ENCODE results near the gene B3GNT2. TPM values are rescaled to one million over a fixed set of nuclear protein-coding genes. Genes with fewer than 3 reads are reported as not detected.

B3GNT2 gene
- total and polyA plus RNA-seq, 9 of the 15 experiments (the other 6 are each of a cell fraction or from before 2014, with no cell fraction given): 6.0 to 38.9 (median 25.0) TPM

GRCh38 chr2:62234755-62235655, 39.1 kb downstream of the B3GNT2 start (continued):
- no peak for TF ChIP-seq HBP1 (CRISPR knock-in tag; IDR thresholded peaks at IDR 0.05)
- no peak for TF ChIP-seq HOMEZ (CRISPR knock-in tag; IDR thresholded peaks at IDR 0.05)
- TF ChIP-seq ZNF507 (tag; conservative IDR thresholded peaks at IDR 0.05): no peak
- no peak for TF ChIP-seq SAFB2 (IDR thresholded peaks at IDR 0.05; ENCODE audit: borderline replicate concordance, low read depth, low read length, severe bottlenecking)
- no peak for TF ChIP-seq USF2 (CRISPR knock-in tag; IDR thresholded peaks at IDR 0.05)
- no peak for TF ChIP-seq ZNF639 (CRISPR knock-in tag; conservative IDR thresholded peaks at IDR 0.05 in 1 of 2, IDR thresholded peaks at IDR 0.05 in 1 of 2)
- TF ChIP-seq MAX (CRISPR knock-in tag; IDR thresholded peaks at IDR 0.05): no peak
- TF ChIP-seq CTCF (IDR thresholded peaks at IDR 0.05 in 2 of 3, conservative IDR thresholded peaks at IDR 0.05 in 1 of 3; ENCODE audit: insufficient read depth in 2 of 3, low read depth in 1 of 3, low read length in 3 of 3): no peak
- no peak for TF ChIP-seq SIN3B (IDR thresholded peaks at IDR 0.05; ENCODE audit: low read depth)
- TF ChIP-seq ARID3B (CRISPR knock-in tag; IDR thresholded peaks at IDR 0.05; ENCODE audit: borderline replicate concordance): no peak
- TF ChIP-seq SP1 (CRISPR knock-in tag; IDR thresholded peaks at IDR 0.05): no peak

All from K562 (cell line).